MM.1S (cell line): ENCODE measurements around the gene ITPRID1.

Experiments used
- DNase-seq: peaks from one replicate; pipeline ENCODE4 v3.0.0-alpha.2; 2015
- H2AFZ ChIP-seq: fragments of 300-600 bp; sonication (generic); 2 replicates; pipeline ENCODE4 v1.6.0; 2016; ENCODE audit warnings: antibody characterized with exemption, low read length
- H3F3A ChIP-seq: fragments of 300-600 bp; sonication (generic); 2 replicates; pipeline ENCODE4 v1.6.1; 2016; ENCODE audit warnings: mild to moderate bottlenecking, antibody characterized with exemption, low read length, moderate library complexity, mixed read lengths; ENCODE audit not compliant: insufficient read depth
- H3K27ac ChIP-seq: fragments of 300-600 bp; sonication (generic); 2 replicates; pipeline ENCODE4 v1.5.1; 2016; ENCODE audit warnings: mild to moderate bottlenecking, low read length
- H3K27me3 ChIP-seq: fragments of 300-600 bp; sonication (generic); replicated peaks from 2 replicates; pipeline ENCODE4 v1.6.0; 2016; ENCODE audit warnings: low read length; ENCODE audit not compliant: insufficient read depth
- H3K36me3 ChIP-seq: fragments of 300-600 bp; sonication (generic); replicated peaks from 2 replicates; pipeline ENCODE4 v1.6.1; 2016; ENCODE audit warnings: mild to moderate bottlenecking, low read length, mixed read lengths; ENCODE audit not compliant: insufficient read depth
- H3K4me1 ChIP-seq: fragments of 300-600 bp; sonication (generic); 2 replicates; pipeline ENCODE4 v1.6.1; 2016; ENCODE audit warnings: low read length, mixed read lengths
- H3K4me2 ChIP-seq: fragments of 300-600 bp; sonication (generic); 2 replicates; pipeline ENCODE4 v1.6.0; 2016; ENCODE audit warnings: low read depth, low read length
- H3K4me3 ChIP-seq: fragments of 300-600 bp; sonication (generic); 2 replicates; pipeline ENCODE4 v1.5.1; 2016; ENCODE audit warnings: low read length, mixed read lengths
- H3K79me2 ChIP-seq: fragments of 300-600 bp; sonication (generic); 2 replicates; pipeline ENCODE4 v1.6.1; 2016; ENCODE audit warnings: mixed run types, low read length, mixed read lengths
- H3K9ac ChIP-seq: fragments of 300-600 bp; sonication (generic); 2 replicates; pipeline ENCODE4 v1.6.1; 2016; ENCODE audit warnings: low read length, mixed read lengths
- H3K9me2 ChIP-seq: fragments of 300-600 bp; sonication (generic); replicated peaks from 2 replicates; pipeline ENCODE4 v1.6.1; 2016; ENCODE audit warnings: mild to moderate bottlenecking, low read length, mixed read lengths; ENCODE audit not compliant: insufficient read depth
- H3K9me3 ChIP-seq: fragments of 300-600 bp; sonication (generic); replicated peaks from 2 replicates; pipeline ENCODE4 v1.6.1; 2016; ENCODE audit warnings: mild to moderate bottlenecking, low read length, mixed read lengths; ENCODE audit not compliant: insufficient read depth
- H4K20me1 ChIP-seq: fragments of 300-600 bp; sonication (generic); 2 replicates; pipeline ENCODE4 v1.6.1; 2016; ENCODE audit warnings: mild to moderate bottlenecking, low read length, moderate library complexity, mixed read lengths; ENCODE audit not compliant: insufficient read depth
- CTCF ChIP-seq: fragments of 300-600 bp; sonication (generic); IDR thresholded peaks from 2 replicates; pipeline ENCODE4 v1.5.1; 2016; ENCODE audit warnings: antibody characterized with exemption, low read length, mixed read lengths
- EZH2 ChIP-seq: fragments of 300-600 bp; sonication (generic); optimal IDR thresholded peaks from 2 replicates; pipeline ENCODE3; 2017; ENCODE audit warnings: low read depth, mild to moderate bottlenecking, antibody characterized with exemption, low read length, mixed read lengths
- EZH2phosphoT487 ChIP-seq: fragments of 300-600 bp; sonication (generic); IDR thresholded peaks from 2 replicates; pipeline ENCODE4 v1.6.1; 2018; ENCODE audit warnings: antibody characterized with exemption, low read length

The ITPRID1 gene

GRCh38 chr7:31490796-31491314, 23.0 kb upstream of the ITPRID1 start:
- no peak overlapping the region for H3K9ac ChIP-seq
- no peaks in the 10 kb centered on the region for H3K27me3 ChIP-seq
- no peaks in the 10 kb centered on the region for H4K20me1 ChIP-seq
- H3K9me3 ChIP-seq: no peaks in the 10 kb centered on the region
- no peaks in the 10 kb centered on the region for H3K9me2 ChIP-seq
- TF ChIP-seq CTCF (no peak), EZH2phosphoT487 (no peak), EZH2 (no peak)
- no peaks in the 10 kb centered on the region for H3F3A ChIP-seq
- H3K27ac ChIP-seq: no peak overlapping the region
- DNase-seq: no peak
- H3K36me3 ChIP-seq: no peaks in the 10 kb centered on the region
- H3K4me3 ChIP-seq: no peak overlapping the region
- no peaks in the 10 kb centered on the region for H3K79me2 ChIP-seq
- no peak overlapping the region for H3K4me2 ChIP-seq
- H2AFZ ChIP-seq: no peak overlapping the region
- H3K4me1 ChIP-seq: no peaks in the 10 kb centered on the region

DNA sequence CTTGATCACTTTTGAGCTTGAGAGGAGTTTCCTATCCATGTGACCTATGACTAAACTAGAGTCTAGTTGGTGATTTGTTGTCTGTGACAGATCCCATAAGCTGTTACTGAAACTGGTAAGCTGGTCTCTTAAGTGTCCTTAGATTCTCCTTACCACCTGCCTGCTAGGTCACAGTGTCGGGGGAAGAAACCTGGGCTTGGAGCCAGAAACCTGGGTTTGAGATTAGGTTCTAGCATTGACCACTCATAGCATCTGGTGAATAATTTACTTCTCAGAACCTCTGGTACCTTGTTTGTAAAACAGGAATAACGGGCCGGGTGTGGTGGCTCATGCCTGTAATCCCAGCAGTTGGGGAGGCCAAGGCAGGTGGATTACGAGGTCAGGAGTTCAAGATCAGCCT, 21.8 kb upstream of the ITPRID1 start:
- Histone ChIP-seq H3K36me3 (no peaks in the 10 kb centered on the region), H3F3A (no peaks in the 10 kb centered on the region), H4K20me1 (no peaks in the 10 kb centered on the region), H3K4me2 (no peak overlapping the region), H3K4me1 (no peaks in the 10 kb centered on the region), H2AFZ (no peak overlapping the region), H3K9me3 (no peaks in the 10 kb centered on the region), H3K4me3 (no peak overlapping the region), H3K9ac (no peak overlapping the region), H3K9me2 (no peaks in the 10 kb centered on the region), H3K79me2 (no peaks in the 10 kb centered on the region), H3K27ac (no peak overlapping the region), H3K27me3 (no peaks in the 10 kb centered on the region)
- TF ChIP-seq EZH2: no peak
- DNase-seq: no peak

DNA sequence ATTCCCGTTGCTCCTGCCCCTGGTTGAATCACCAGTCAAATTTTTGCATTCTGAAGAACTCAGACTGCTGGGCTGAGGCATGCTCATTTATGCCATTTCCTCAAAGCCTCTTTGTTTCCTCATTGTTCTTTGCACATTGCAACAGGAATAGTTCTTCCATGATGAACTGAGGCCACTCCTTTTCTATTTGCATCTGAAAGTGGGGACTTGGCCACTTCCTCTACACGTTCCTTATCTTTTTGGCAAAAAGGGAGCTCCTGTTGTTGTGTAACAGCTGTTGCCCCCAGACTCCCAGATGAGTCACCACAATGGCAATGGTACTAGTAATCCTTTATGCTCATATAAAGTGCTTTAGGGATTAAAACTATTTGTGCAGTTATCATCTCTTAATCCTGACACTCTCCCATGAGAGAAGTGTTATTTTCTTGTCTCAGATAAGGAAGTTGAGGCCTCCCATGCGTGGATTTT, 20.1 kb upstream of the ITPRID1 start:
- H3K9me3 ChIP-seq: no peaks in the 10 kb centered on the region
- DNase-seq: no peak
- no peak overlapping the region for H3K9ac ChIP-seq

More for the DNA sequence above, 20.1 kb upstream of the ITPRID1 start:
- Histone ChIP-seq H3F3A (no peaks in the 10 kb centered on the region), H4K20me1 (no peaks in the 10 kb centered on the region), H3K27ac (no peak overlapping the region), H3K27me3 (no peaks in the 10 kb centered on the region), H3K4me3 (no peak overlapping the region), H3K9me2 (no peaks in the 10 kb centered on the region), H3K79me2 (no peaks in the 10 kb centered on the region), H3K4me2 (no peak overlapping the region), H3K4me1 (no peaks in the 10 kb centered on the region), H3K36me3 (no peaks in the 10 kb centered on the region), H2AFZ (no peak overlapping the region)
- no peak for TF ChIP-seq CTCF
- no peak for TF ChIP-seq EZH2phosphoT487
- no peak for TF ChIP-seq EZH2
